NCI-H82 (cell line): Measurements from ENCODE around the gene LRP1B.
A peak's percentile ranks its signal among the peaks of the same experiment; 100 is the strongest.
"Not testable (repeated sequence)": the region's sequence is repeated elsewhere in the genome, so short reads cannot be mapped to it uniquely, and the experiment has no call there.

Experiments used
- DNase-seq: peaks from one replicate; lab custom pipeline; 2025; lab: John Stamatoyannopoulos, UW

Gene LRP1B

GRCh38 chr2:141316606-141317005 lies 814.2 kb downstream of the LRP1B start:
- DNase-seq: no peak

GRCh38 chr2:141316103-141316502 lies 814.7 kb downstream of the LRP1B start:
- no peak for DNase-seq

- no peak for DNase-seq
Measured at GRCh38 chr2:141313972-141314371, 816.8 kb downstream of the LRP1B start.

- DNase-seq: no peak
Measured at GRCh38 chr2:141311430-141311829, 819.4 kb downstream of the LRP1B start.

GRCh38 chr2:141306368-141306767 lies 824.4 kb downstream of the LRP1B start:
- no peak for DNase-seq

- DNase-seq: no peak
Measured at GRCh38 chr2:141301551-141301950, 829.3 kb downstream of the LRP1B start.

- DNase-seq: no peak
Measured at GRCh38 chr2:141280037-141280436, 850.8 kb downstream of the LRP1B start.

- DNase-seq: no peak
Measured at GRCh38 chr2:141271346-141271745, 859.5 kb downstream of the LRP1B start.

- DNase-seq: no peak
Measured at GRCh38 chr2:141264848-141265247, 866.0 kb downstream of the LRP1B start.

GRCh38 chr2:141260911-141261310 lies 869.9 kb downstream of the LRP1B start:
- DNase-seq: no peak

- no peak for DNase-seq
Measured at GRCh38 chr2:141259683-141260082, 871.1 kb downstream of the LRP1B start.

GRCh38 chr2:141242008-141242407 lies 888.8 kb downstream of the LRP1B start:
- DNase-seq: no peak

GRCh38 chr2:141226560-141226959 lies 904.3 kb downstream of the LRP1B start:
- no peak for DNase-seq

GRCh38 chr2:141207036-141207385 lies 923.8 kb downstream of the LRP1B start:
- no peak for DNase-seq

- no peak for DNase-seq
Measured at GRCh38 chr2:141201016-141201565, 929.7 kb downstream of the LRP1B start.

GRCh38 chr2:141200191-141200590 lies 930.6 kb downstream of the LRP1B start:
- no peak for DNase-seq

GRCh38 chr2:141199711-141200110 lies 931.1 kb downstream of the LRP1B start:
- no peak for DNase-seq

GRCh38 chr2:141195087-141195486 lies 935.7 kb downstream of the LRP1B start:
- DNase-seq: no peak

GRCh38 chr2:141187075-141187439 lies 943.8 kb downstream of the LRP1B start:
- peak; percentile 20 for DNase-seq

GRCh38 chr2:141186413-141187074 lies 944.3 kb downstream of the LRP1B start:
- no peak for DNase-seq

- no peak for DNase-seq
Measured at GRCh38 chr2:141182246-141182645, 948.6 kb downstream of the LRP1B start.

GRCh38 chr2:141169117-141169516 lies 961.7 kb downstream of the LRP1B start:
- DNase-seq: not testable (repeated sequence)

GRCh38 chr2:141162314-141162713 lies 968.5 kb downstream of the LRP1B start:
- no peak for DNase-seq

- DNase-seq: no peak
Measured at GRCh38 chr2:141151611-141152286, 979.1 kb downstream of the LRP1B start.
